Gastroesophageal sphincter (tissue), 4 donors: ENCODE data around the gene SPZ1. TPM values are rescaled to one million over a fixed set of nuclear protein-coding genes. Genes with fewer than 3 reads are reported as not detected.

Experiments used
- ATAC-seq: fragments of 150-250 bp; one replicate; pipeline ENCODE4 v1.9.1; 2016; ENCODE audit warnings: mild to moderate bottlenecking, moderate library complexity
- H3K27ac ChIP-seq, 4 donors: fragments of 200-600 bp; sonication (generic) in 3 of 4; 1 replicate in 3 of 4; 2 replicates in 1 of 4; pipeline ENCODE4 v1.5.1; 2016 to 2019
- H3K27me3 ChIP-seq: fragments of 200-600 bp; sonication (generic); one replicate; pipeline ENCODE4 v1.5.1; 2019
- H3K36me3 ChIP-seq, 2 donors: fragments of 200-600 bp; sonication (generic); one replicate each; pipeline ENCODE4 v1.5.1; 2019; ENCODE audit warnings: control low read depth in 1 of 2
- H3K4me1 ChIP-seq, 3 donors: fragments of 200-600 bp; sonication (generic); 1 replicate in 2 of 3; 2 replicates in 1 of 3; pipeline ENCODE4 v1.5.1; 2016 to 2019; ENCODE audit warnings: control low read depth in 2 of 3
- H3K4me3 ChIP-seq, 2 donors: fragments of 200-600 bp; sonication (generic); one replicate each; pipeline ENCODE4 v1.5.1; 2019; ENCODE audit warnings: mild to moderate bottlenecking in 1 of 2, moderate library complexity in 1 of 2
- H3K9me3 ChIP-seq, 3 donors: fragments of 200-600 bp; sonication (generic); one replicate each; pipeline ENCODE4 v1.5.1; 2017 to 2019; ENCODE audit warnings: control low read depth in 2 of 3
- CTCF ChIP-seq, 4 experiments: fragments of 200-600 bp in 2 of 4; fragments of 450-650 bp in 2 of 4; sonication (generic) in 1 of 4; IDR thresholded peaks; one replicate each; pipeline ENCODE4 v1.5.1; 2017 to 2019; ENCODE audit warnings: antibody characterized with exemption in 4 of 4, mild to moderate bottlenecking in 2 of 4, moderate library complexity in 2 of 4
- EP300 ChIP-seq: sonication (generic); formaldehyde crosslinking; IDR thresholded peaks from one replicate; pipeline ENCODE4 v1.6.1; 2017; ENCODE audit warnings: antibody characterized with exemption, mild to moderate bottlenecking
- POLR2A ChIP-seq, 2 donors: fragments of 450-650 bp; IDR thresholded peaks; one replicate each; pipeline ENCODE4 v1.6.1; 2017; ENCODE audit warnings: antibody characterized with exemption in 2 of 2, mild to moderate bottlenecking in 2 of 2, moderate library complexity in 1 of 2
- POLR2AphosphoS5 ChIP-seq: sonication (generic); formaldehyde crosslinking; IDR thresholded peaks from one replicate; pipeline ENCODE4 v1.6.1; 2017; ENCODE audit warnings: antibody characterized with exemption
- WGBS, 2 donors: methylation state at CpG; one replicate each; pipeline ENCODE4 v1.1.5; 2018; ENCODE audit warnings: low coverage in 1 of 2; 5-methylcytosine and 5-hydroxymethylcytosine counted together
- small RNA-seq, 4 donors: library from RNA; depleted of rRNA; stranded (forward); fragments of <200 nt; gene quantifications; one replicate each; pipeline ENCODE3, GENCODE V24; 2016
- total RNA-seq, 4 donors: library from RNA; depleted of rRNA; stranded (reverse); fragments of >200 nt; gene quantifications; one replicate each; pipeline ENCODE4 v1.1.0, GENCODE V29; 2016

The SPZ1 gene
- total RNA-seq, 4 donors from 2014 or later, result not detected

GRCh38 chr5:80370390-80370789 is 50.6 kb downstream of the SPZ1 start:
- Histone ChIP-seq H3K4me1 (no peaks in the 10 kb centered on the region), H3K27me3 (no peaks in the 10 kb centered on the region), H3K9me3 (no peaks in the 10 kb centered on the region), H3K27ac (no peak overlapping the region), H3K4me3 (no peak overlapping the region), H3K36me3 (no peaks in the 10 kb centered on the region)
- ATAC-seq, result no peak
- 56% methylated on average over 1 of the region's 1 CpG; no CpG with 5 or more reads in 1 of the 2 donors for WGBS, 2 donors
- no peak for TF ChIP-seq POLR2AphosphoS5
- TF ChIP-seq EP300, result no peak
- no peak for TF ChIP-seq POLR2A (IDR thresholded peaks at IDR 0.05)
- TF ChIP-seq CTCF (IDR thresholded peaks at IDR 0.05), result no peak

Small RNA genes lying within 50 kb of the gene (small RNA-seq; reads per million reads assigned to genes)
- gene AC026410.2 (0 reads per million in 4 donors), gene RF00322 (0 reads per million in 4 donors), gene RNU6-211P (0 to 3.7 (median 0.68) reads per million in 4 donors)

Other genes with a start within 250 kb of the SPZ1 start
- gene SERINC5, start 64.0 kb upstream of the SPZ1 start, total RNA-seq, result 1 to 10 TPM; 6.5 to 9.3 (median 8.8) TPM
- gene ZFYVE16, start 88.1 kb downstream of the SPZ1 start, total RNA-seq, result 10 to 100 TPM; 23.6 to 33.8 (median 26.9) TPM
- 10 to 100 TPM in 1 of 4 donors, 1 to 10 TPM in 3; 1.3 to 11.2 (median 3.3) TPM for gene FAM151B, start 168.1 kb downstream of the SPZ1 start, total RNA-seq